ENCODE results near the gene KRT5. TPM values are rescaled to one million over a fixed set of nuclear protein-coding genes. Genes with fewer than 3 reads are reported as not detected.

Gene KRT5
- total RNA-seq, 6 donors from 2014 or later: 3.6 to 43.3 (median 4.8) TPM; not detected in 2

- DNase-seq (no peak), ATAC-seq (ENCODE audit: low FRiP score in 2 of 2) (no peak)
- TF ChIP-seq CTCF (IDR thresholded peaks at IDR 0.05) (no peak), POLR2A (IDR thresholded peaks at IDR 0.05) (no peak), EP300 (IDR thresholded peaks at IDR 0.05) (no peak), POLR2AphosphoS5 (IDR thresholded peaks at IDR 0.05) (no peak)
- 72 to 78% methylated on average over 9 to 10 of the region's 10 CpGs for WGBS, 2 donors
- Histone ChIP-seq H3K27ac (no peak overlapping the region), H3K4me3 (no peak overlapping the region), H3K4me1 (no peaks in the 10 kb centered on the region), H3K27me3 (no peaks in the 10 kb centered on the region), H3K9me3 (no peaks in the 10 kb centered on the region), H3K36me3 (no peaks in the 10 kb centered on the region)
Observed at GRCh38 chr12:52533686-52534470, 13.7 kb upstream of the KRT5 start.

- no peak overlapping the region for H3K27ac ChIP-seq
- H3K4me3 ChIP-seq: no peak overlapping the region
- DNase-seq (no peak), ATAC-seq (ENCODE audit: low FRiP score in 2 of 2) (no peak)
- H3K4me1 ChIP-seq: no peaks in the 10 kb centered on the region
- WGBS, 2 donors: 68 to 100% methylated on average over 2 to 4 of the region's 4 CpGs
- no peaks in the 10 kb centered on the region for H3K36me3 ChIP-seq
- H3K9me3 ChIP-seq: no peaks in the 10 kb centered on the region
- H3K27me3 ChIP-seq: no peaks in the 10 kb centered on the region
- TF ChIP-seq POLR2A (IDR thresholded peaks at IDR 0.05) (no peak), EP300 (IDR thresholded peaks at IDR 0.05) (no peak), CTCF (IDR thresholded peaks at IDR 0.05) (no peak), POLR2AphosphoS5 (IDR thresholded peaks at IDR 0.05) (no peak)
Observed at GRCh38 chr12:52532636-52533035, 12.4 kb upstream of the KRT5 start.

- no peak overlapping the region for H3K27ac ChIP-seq
- ATAC-seq (ENCODE audit: low FRiP score in 2 of 2) (peak in 1 of 2 donors; percentile 22), DNase-seq (peak in 1 of 2 donors; percentile 33)
- no peak overlapping the region for H3K4me3 ChIP-seq
- no peaks in the 10 kb centered on the region for H3K36me3 ChIP-seq
- H3K27me3 ChIP-seq: no peaks in the 10 kb centered on the region
- TF ChIP-seq POLR2AphosphoS5 (IDR thresholded peaks at IDR 0.05) (no peak), CTCF (IDR thresholded peaks at IDR 0.05) (no peak), EP300 (IDR thresholded peaks at IDR 0.05) (no peak), POLR2A (IDR thresholded peaks at IDR 0.05) (no peak)
- H3K9me3 ChIP-seq: no peaks in the 10 kb centered on the region
- WGBS, 2 donors: 68 to 76% methylated on average over 18 of the region's 18 CpGs
- H3K4me1 ChIP-seq: no peaks in the 10 kb centered on the region
Observed at GRCh38 chr12:52531566-52532300, 11.5 kb upstream of the KRT5 start.

GRCh38 chr12:52530905-52531304, 10.7 kb upstream of the KRT5 start:
- no peak overlapping the region for H3K4me3 ChIP-seq
- H3K27ac ChIP-seq: no peak overlapping the region
- no peak for DNase-seq
- 82 to 85% methylated on average over 2 of the region's 2 CpGs for WGBS, 2 donors
- no peak for ATAC-seq (ENCODE audit: low FRiP score in 2 of 2)
- no peaks in the 10 kb centered on the region for H3K36me3 ChIP-seq
- H3K27me3 ChIP-seq: no peaks in the 10 kb centered on the region
- no peaks in the 10 kb centered on the region for H3K9me3 ChIP-seq
- no peak for TF ChIP-seq EP300 (IDR thresholded peaks at IDR 0.05)
- TF ChIP-seq POLR2AphosphoS5 (IDR thresholded peaks at IDR 0.05): no peak
- no peak for TF ChIP-seq POLR2A (IDR thresholded peaks at IDR 0.05)
- TF ChIP-seq CTCF (IDR thresholded peaks at IDR 0.05): no peak
- no peaks in the 10 kb centered on the region for H3K4me1 ChIP-seq

All from upper lobe of left lung (tissue), 6 donors.